Thyroid gland (tissue), 4 donors: ENCODE measurements around the gene CMSS1.

Experiments used
- CTCF ChIP-seq, 6 experiments: fragments of 200-600 bp in 3 of 6; fragments of 450-650 bp in 3 of 6; sonication (generic) in 3 of 6; IDR thresholded peaks; one replicate each; pipeline ENCODE4 v1.5.1; 2016 to 2019; ENCODE audit warnings: antibody characterized with exemption in 6 of 6, mild to moderate bottlenecking in 2 of 6, inconsistent platforms in 1 of 6, moderate library complexity in 1 of 6
- POLR2A ChIP-seq, 2 donors: fragments of 450-650 bp; IDR thresholded peaks; one replicate each; pipeline ENCODE4 v1.6.1; 2017; ENCODE audit warnings: antibody characterized with exemption in 2 of 2, mild to moderate bottlenecking in 2 of 2, moderate library complexity in 1 of 2

DNA sequence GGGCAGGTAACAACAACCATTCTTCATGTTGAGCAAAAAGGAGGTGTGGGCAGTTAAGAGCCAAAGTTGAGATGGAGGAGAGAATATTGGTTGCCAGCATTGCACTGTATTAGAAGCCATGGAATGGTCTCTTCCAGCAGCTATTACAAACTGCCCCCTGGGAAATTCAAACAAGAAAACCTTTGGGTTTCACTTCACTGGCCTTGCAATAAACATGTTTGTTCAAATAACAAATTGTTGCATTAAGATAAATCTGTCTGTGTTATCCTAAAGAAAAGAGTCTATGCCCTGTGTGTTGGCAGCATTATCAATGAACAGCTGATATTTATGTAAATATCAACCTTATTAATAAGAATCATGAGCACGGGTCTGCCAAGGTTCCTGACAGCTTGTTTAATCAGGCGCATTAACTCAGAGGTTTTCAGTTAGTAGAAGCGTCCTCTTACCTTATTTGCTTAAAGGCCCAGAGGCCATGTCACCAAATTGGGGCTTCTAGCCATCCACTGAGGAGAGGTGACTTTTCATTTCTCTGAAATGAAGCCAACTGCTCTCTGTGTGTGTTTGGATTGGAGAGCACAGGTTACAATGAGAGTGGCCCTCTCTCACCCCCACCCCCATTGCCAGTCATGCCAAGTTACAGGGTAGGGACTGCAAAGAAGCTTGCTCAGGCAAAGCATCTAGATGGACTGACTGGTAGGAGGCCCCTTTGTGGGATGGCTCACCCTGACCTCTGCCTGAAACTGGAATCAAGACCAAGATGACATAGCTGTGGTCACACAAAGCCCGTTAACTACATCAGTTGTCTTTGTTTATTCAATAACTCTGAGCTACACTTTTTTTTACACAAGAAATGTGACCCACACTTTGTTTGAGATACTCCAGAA lies 286.1 kb downstream of the CMSS1 start:
- TF ChIP-seq CTCF (IDR thresholded peaks at IDR 0.05) (no peak), POLR2A (IDR thresholded peaks at IDR 0.05) (no peak)
